Rectal smooth muscle tissue (tissue), 1 donor: Measurements from ENCODE around the gene HOXD9.

Source experiments
- H3K27ac ChIP-seq: one replicate; pipeline ENCODE4 v1.7.0; 2013; ENCODE audit warnings: low read depth, low read length, inconsistent platforms
- H3K27me3 ChIP-seq: one replicate; pipeline ENCODE4 v1.7.0; 2013; ENCODE audit warnings: low read length; ENCODE audit not compliant: control insufficient read depth, insufficient read depth
- H3K36me3 ChIP-seq: one replicate; pipeline ENCODE4 v1.7.0; 2013; ENCODE audit warnings: low read length; ENCODE audit not compliant: control insufficient read depth, insufficient read depth
- H3K4me1 ChIP-seq: one replicate; pipeline ENCODE4 v1.7.0; 2013; ENCODE audit warnings: low read length; ENCODE audit not compliant: control insufficient read depth, insufficient read depth
- H3K4me3 ChIP-seq: one replicate; pipeline ENCODE4 v1.7.0; 2013; ENCODE audit warnings: low read length
- H3K9ac ChIP-seq: one replicate; pipeline ENCODE4 v1.7.0; 2013; ENCODE audit warnings: low read length

Gene HOXD9

DNA sequence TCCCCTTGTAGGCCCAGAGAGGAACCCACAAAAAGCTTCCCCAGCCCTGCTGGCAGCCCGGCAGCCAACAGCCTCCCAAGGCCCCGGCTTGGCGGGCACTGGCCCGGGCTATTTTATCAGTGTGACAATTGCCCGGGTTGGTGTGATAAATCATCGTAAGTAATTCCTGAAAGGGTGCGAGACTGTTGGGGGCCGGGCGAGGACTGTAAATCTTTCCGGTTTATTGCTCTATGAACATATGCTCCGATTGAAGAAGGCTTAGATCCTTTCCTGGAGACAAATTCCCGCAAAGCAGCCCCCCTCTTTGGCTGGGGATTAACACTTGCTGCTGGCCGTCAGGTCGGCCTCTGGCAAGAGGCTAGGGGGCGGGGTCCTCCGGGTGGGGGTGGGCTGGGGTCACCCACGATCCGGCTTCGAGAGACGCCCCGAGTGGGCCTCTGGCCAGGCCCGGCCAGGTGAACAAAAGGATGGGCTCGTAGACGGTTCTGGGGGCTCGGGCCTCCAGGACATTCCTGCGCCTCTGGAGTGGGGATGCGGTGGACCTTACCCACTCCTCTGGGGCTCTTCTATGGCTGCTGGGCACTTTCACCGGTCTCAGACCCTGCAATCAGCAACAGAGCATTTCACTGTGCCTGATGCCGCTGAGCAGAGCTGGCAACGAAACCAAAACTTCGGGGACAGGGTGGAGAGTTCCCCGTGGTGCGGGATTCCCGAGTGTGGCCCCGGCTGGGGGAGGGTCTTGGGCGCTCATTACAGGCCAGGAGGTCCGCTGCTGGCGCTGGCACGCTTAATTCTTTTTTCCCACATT lies 36.5 kb downstream of the HOXD9 start:
- no peak overlapping the region for H3K9ac ChIP-seq
- no peak overlapping the region for H3K27ac ChIP-seq
- peaks cover 38% of the 10 kb centered on the region for H3K27me3 ChIP-seq
- H3K36me3 ChIP-seq: no peaks in the 10 kb centered on the region
- H3K4me3 ChIP-seq: no peak overlapping the region
- H3K4me1 ChIP-seq: no peaks in the 10 kb centered on the region

- peaks cover 40% of the 10 kb centered on the region for H3K27me3 ChIP-seq
Measured at GRCh38 chr2:176159663-176160250, 37.2 kb downstream of the HOXD9 start.

GRCh38 chr2:176160251-176160985 lies 37.9 kb downstream of the HOXD9 start:
- H3K4me1 ChIP-seq: no peaks in the 10 kb centered on the region
- H3K36me3 ChIP-seq: no peaks in the 10 kb centered on the region
- H3K9ac ChIP-seq: no peak overlapping the region
- peak overlapping the region; percentile 32 for H3K4me3 ChIP-seq
- peaks cover 41% of the 10 kb centered on the region for H3K27me3 ChIP-seq
- H3K27ac ChIP-seq: no peak overlapping the region

More at GRCh38 chr2:176159663-176160250, 37.2 kb downstream of the HOXD9 start:
- Histone ChIP-seq H3K9ac (no peak overlapping the region), H3K36me3 (no peaks in the 10 kb centered on the region), H3K4me3 (no peak overlapping the region), H3K4me1 (no peaks in the 10 kb centered on the region), H3K27ac (no peak overlapping the region)

DNA sequence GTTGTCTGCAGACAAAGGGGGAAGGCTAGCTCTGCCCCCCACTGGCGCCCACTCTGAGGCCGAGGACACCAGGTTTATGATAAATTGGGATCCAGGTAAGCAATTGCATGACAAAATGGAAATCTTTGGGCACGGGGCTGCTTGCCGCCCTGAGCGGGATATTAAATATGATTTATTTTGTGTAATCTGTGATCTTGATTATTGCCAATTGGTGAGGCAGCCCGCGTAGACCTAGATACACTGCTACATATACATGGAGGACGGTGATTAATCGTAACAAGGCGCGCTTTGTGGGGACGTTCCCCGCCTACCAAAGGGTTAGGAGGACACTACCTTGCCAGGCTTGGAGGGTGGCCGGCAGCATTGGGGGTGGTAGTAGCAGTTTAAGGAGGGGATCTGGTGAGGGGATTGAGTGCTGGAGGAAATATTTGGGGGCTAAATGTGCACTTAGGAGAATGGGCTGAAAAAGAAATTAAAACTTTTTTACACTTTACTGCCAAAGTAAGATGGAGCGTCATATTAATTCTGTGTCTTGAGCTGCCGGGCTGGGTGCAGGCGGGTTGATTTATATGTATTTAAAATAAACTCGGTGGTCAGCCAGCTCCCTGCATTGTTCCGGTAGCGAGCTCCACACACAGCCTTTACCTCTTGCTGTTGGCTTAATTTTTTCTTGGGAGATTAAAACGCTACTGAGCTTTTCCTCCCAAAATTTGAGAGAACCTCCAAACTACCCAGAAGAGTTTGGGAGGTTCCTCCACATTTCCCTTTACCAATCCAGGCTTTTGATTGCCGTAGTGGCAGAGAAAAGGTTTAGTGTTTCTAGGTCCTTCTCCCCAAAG lies 38.7 kb downstream of the HOXD9 start:
- peak overlapping the region; percentile 3 for H3K4me3 ChIP-seq
- no peaks in the 10 kb centered on the region for H3K36me3 ChIP-seq
- H3K4me1 ChIP-seq: no peaks in the 10 kb centered on the region
- no peak overlapping the region for H3K27ac ChIP-seq
- H3K9ac ChIP-seq: no peak overlapping the region
- peaks cover 46% of the 10 kb centered on the region for H3K27me3 ChIP-seq

DNA sequence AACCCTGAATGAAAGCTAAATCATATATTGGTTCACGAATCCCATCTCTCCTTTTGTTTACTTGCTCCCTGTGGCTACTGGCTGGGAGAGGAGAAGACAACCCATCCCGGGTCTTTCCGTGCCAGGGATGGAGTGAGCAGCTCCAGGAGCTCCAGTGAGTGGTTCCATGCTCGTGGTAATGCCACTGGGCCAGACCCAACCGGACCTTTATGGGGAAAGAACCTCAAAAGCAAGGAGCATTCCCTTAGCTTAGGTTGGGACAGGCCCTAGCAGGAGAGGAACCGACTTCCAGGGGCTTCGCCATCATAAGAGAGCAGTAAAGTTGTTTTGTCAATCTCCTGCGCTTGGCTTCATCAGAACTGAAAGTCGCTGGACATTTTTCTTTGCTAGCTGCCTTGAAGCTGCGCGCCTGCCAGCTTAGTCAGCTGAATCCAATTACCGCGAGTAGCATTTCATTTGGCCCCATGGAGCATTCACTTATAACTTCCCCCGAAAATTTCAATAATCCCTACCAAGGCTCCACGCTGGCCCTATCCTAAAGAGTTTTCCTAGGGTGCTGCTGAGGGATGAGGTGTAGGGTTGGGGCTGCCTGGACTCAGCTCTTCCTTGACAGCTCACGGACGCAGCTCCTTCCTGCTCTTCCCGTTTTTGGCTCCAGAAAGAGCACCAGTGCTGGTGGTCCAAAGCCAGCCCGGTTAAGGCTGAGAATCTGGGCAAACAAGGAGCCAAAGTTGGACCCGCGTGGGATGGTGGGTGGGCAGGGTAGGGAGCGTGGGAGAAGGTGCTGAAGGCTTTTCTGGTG lies 39.5 kb downstream of the HOXD9 start:
- Histone ChIP-seq H3K27me3 (peaks cover 46% of the 10 kb centered on the region), H3K4me3 (no peak overlapping the region), H3K27ac (no peak overlapping the region), H3K4me1 (no peaks in the 10 kb centered on the region), H3K9ac (no peak overlapping the region), H3K36me3 (no peaks in the 10 kb centered on the region)

DNA sequence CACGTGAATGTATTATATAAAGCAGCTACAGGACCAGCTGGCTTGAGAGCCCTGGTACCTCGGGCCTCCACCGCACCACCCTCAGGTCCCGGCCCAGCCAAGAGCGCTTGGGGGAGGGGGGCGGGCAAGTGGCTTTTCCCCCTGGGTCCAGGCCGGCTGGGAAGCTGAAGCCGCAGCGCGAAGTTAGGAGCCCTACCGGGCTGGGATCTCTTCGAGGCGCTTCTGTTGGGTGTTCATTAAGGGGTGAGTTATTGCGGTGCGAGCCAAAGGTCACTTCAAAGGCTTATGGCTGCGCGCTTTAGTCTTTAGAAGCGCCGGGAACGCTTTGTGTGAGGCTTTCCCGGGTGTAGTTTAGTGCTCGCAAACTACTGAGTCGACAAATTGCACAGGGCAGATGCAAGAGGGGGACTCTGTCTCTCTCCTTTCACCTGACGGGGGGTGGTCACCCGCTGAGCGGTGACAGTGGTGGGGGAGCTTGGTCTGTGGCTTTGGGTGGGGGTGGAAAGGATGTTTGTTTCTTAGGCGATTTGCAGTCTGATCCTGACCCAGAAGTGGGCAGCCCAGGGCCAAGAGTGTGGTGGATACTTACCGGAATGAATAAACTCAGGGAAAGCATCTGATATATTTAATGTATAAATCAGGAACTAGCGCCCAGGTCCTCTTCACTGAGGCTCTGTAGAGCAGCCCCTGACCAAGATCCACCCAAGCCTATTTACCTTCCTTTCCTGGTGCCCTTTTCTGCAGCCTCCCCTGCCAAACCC lies 40.6 kb downstream of the HOXD9 start:
- H3K4me3 ChIP-seq: no peak overlapping the region
- H3K27ac ChIP-seq: no peak overlapping the region
- peaks cover 42% of the 10 kb centered on the region for H3K27me3 ChIP-seq
- H3K9ac ChIP-seq: no peak overlapping the region
- no peaks in the 10 kb centered on the region for H3K4me1 ChIP-seq
- no peaks in the 10 kb centered on the region for H3K36me3 ChIP-seq

GRCh38 chr2:176163672-176164056 lies 41.1 kb downstream of the HOXD9 start:
- Histone ChIP-seq H3K4me1 (no peaks in the 10 kb centered on the region), H3K36me3 (no peaks in the 10 kb centered on the region), H3K9ac (no peak overlapping the region), H3K27ac (no peak overlapping the region), H3K27me3 (peaks cover 38% of the 10 kb centered on the region), H3K4me3 (no peak overlapping the region)

DNA sequence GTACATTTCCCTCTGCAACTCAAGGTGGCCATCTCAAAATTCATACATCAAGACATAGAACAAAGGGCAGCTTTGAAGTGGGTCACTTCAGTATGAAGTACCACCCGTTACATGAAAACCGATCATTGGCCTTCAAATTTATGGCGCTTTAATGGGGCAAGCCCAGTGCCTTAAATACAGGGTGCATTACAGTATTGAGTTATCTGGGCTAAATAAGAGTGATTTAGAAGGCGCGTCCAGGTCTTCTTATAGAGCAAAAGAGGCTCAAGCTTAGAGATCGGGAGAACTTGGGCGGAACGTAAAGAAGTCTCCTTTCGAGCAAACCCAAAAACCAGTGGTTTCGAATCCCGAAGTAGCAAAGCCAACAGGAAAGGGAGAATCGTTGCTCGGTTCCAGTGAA lies 41.7 kb downstream of the HOXD9 start:
- Histone ChIP-seq H3K27ac (no peak overlapping the region), H3K36me3 (no peaks in the 10 kb centered on the region), H3K27me3 (peaks cover 38% of the 10 kb centered on the region), H3K4me3 (no peak overlapping the region), H3K9ac (no peak overlapping the region), H3K4me1 (no peaks in the 10 kb centered on the region)

GRCh38 chr2:176164611-176165369 lies 42.3 kb downstream of the HOXD9 start:
- H3K4me1 ChIP-seq: no peaks in the 10 kb centered on the region
- H3K27ac ChIP-seq: no peak overlapping the region
- peak overlapping the region; percentile 14 for H3K4me3 ChIP-seq
- H3K27me3 ChIP-seq: peaks cover 32% of the 10 kb centered on the region
- no peak overlapping the region for H3K9ac ChIP-seq
- H3K36me3 ChIP-seq: no peaks in the 10 kb centered on the region

GRCh38 chr2:176165370-176166050 lies 43.0 kb downstream of the HOXD9 start:
- Histone ChIP-seq H3K4me3 (no peak overlapping the region), H3K9ac (no peak overlapping the region), H3K27me3 (peaks cover 26% of the 10 kb centered on the region), H3K36me3 (no peaks in the 10 kb centered on the region), H3K27ac (no peak overlapping the region), H3K4me1 (no peaks in the 10 kb centered on the region)
